Jurkat, Clone E6-1 (cell line): ENCODE results near the gene TAX1BP1.

Source experiments
- DNase-seq: peaks from one replicate; pipeline ENCODE4 v3.0.0-alpha.2; 2011; ENCODE audit warnings: low read depth, low spot score
- H3K4me3 ChIP-seq: 2 replicates; pipeline ENCODE4 v1.5.1; 2011; ENCODE audit warnings: mild to moderate bottlenecking, low read length, control low read depth, moderate library complexity

Gene TAX1BP1

GRCh38 chr7:27771111-27771510, 31.1 kb downstream of the TAX1BP1 start:
- H3K4me3 ChIP-seq: no peak overlapping the region
- DNase-seq: no peak

- no peak overlapping the region for H3K4me3 ChIP-seq
- no peak for DNase-seq
Measured at GRCh38 chr7:27774717-27775328, 34.9 kb downstream of the TAX1BP1 start.

GRCh38 chr7:27775782-27776181, 35.8 kb downstream of the TAX1BP1 start:
- no peak for DNase-seq
- H3K4me3 ChIP-seq: no peak overlapping the region

GRCh38 chr7:27777662-27778061, 37.7 kb downstream of the TAX1BP1 start:
- no peak for DNase-seq

GRCh38 chr7:27779873-27780272, 39.9 kb downstream of the TAX1BP1 start:
- no peak overlapping the region for H3K4me3 ChIP-seq
- DNase-seq: no peak

More at GRCh38 chr7:27777662-27778061, 37.7 kb downstream of the TAX1BP1 start:
- H3K4me3 ChIP-seq: no peak overlapping the region

GRCh38 chr7:27781188-27781587, 41.2 kb downstream of the TAX1BP1 start:
- H3K4me3 ChIP-seq: no peak overlapping the region
- DNase-seq: no peak

- no peak for DNase-seq
- no peak overlapping the region for H3K4me3 ChIP-seq
Measured at GRCh38 chr7:27782849-27783248, 42.9 kb downstream of the TAX1BP1 start.

- peak; percentile 51 for DNase-seq
- no peak overlapping the region for H3K4me3 ChIP-seq
Measured at GRCh38 chr7:27784399-27785053, 44.6 kb downstream of the TAX1BP1 start.

- no peak for DNase-seq
- no peak overlapping the region for H3K4me3 ChIP-seq
Measured at GRCh38 chr7:27788437-27788836, 48.5 kb downstream of the TAX1BP1 start.

- DNase-seq: no peak
- no peak overlapping the region for H3K4me3 ChIP-seq
Measured at GRCh38 chr7:27793780-27794179, 53.8 kb downstream of the TAX1BP1 start.

GRCh38 chr7:27795977-27796376, 56.0 kb downstream of the TAX1BP1 start:
- no peak overlapping the region for H3K4me3 ChIP-seq
- DNase-seq: no peak

GRCh38 chr7:27799212-27799611, 59.2 kb downstream of the TAX1BP1 start:
- H3K4me3 ChIP-seq: no peak overlapping the region
- no peak for DNase-seq

GRCh38 chr7:27802999-27803398, 63.0 kb downstream of the TAX1BP1 start:
- no peak overlapping the region for H3K4me3 ChIP-seq
- DNase-seq: no peak

GRCh38 chr7:27804139-27804538, 64.2 kb downstream of the TAX1BP1 start:
- H3K4me3 ChIP-seq: no peak overlapping the region
- DNase-seq: no peak

- no peak overlapping the region for H3K4me3 ChIP-seq
- DNase-seq: no peak
Measured at GRCh38 chr7:27808626-27809025, 68.7 kb downstream of the TAX1BP1 start.

GRCh38 chr7:27810186-27810585, 70.2 kb downstream of the TAX1BP1 start:
- DNase-seq: no peak
- no peak overlapping the region for H3K4me3 ChIP-seq

- no peak for DNase-seq
- H3K4me3 ChIP-seq: no peak overlapping the region
Measured at GRCh38 chr7:27812706-27813105, 72.7 kb downstream of the TAX1BP1 start.

GRCh38 chr7:27822245-27822644, 82.3 kb downstream of the TAX1BP1 start:
- no peak for DNase-seq
- no peak overlapping the region for H3K4me3 ChIP-seq

GRCh38 chr7:27825891-27826290, 85.9 kb downstream of the TAX1BP1 start:
- H3K4me3 ChIP-seq: no peak overlapping the region
- no peak for DNase-seq

- no peak overlapping the region for H3K4me3 ChIP-seq
- DNase-seq: no peak
Measured at GRCh38 chr7:27826357-27826756, 86.4 kb downstream of the TAX1BP1 start.
